Loucy (cell line): ENCODE measurements around the gene ACTN1.

Experiments
- H2AFZ ChIP-seq: fragments of 200-600 bp; sonication (generic); 2 replicates; pipeline ENCODE4 v1.6.0; 2016; ENCODE audit warnings: antibody characterized with exemption, mild to moderate bottlenecking, low read length, moderate library complexity
- H3F3A ChIP-seq: fragments of 200-600 bp; 2 replicates; pipeline ENCODE4 v1.6.0; 2016; ENCODE audit warnings: antibody characterized with exemption, low read depth, mild to moderate bottlenecking
- H3K27me3 ChIP-seq: fragments of 200-600 bp; sonication (generic); 2 replicates; pipeline ENCODE4 v1.6.1; 2014; ENCODE audit warnings: low read length, mild to moderate bottlenecking; ENCODE audit not compliant: insufficient read depth, poor library complexity, severe bottlenecking
- H3K36me3 ChIP-seq: fragments of 200-600 bp; sonication (generic); 2 replicates; pipeline ENCODE4 v1.6.1; 2016; ENCODE audit warnings: low read length; ENCODE audit not compliant: insufficient read depth
- H3K4me1 ChIP-seq: fragments of 200-600 bp; sonication (generic); 2 replicates; pipeline ENCODE4 v1.5.1; 2014; ENCODE audit warnings: low read length, mild to moderate bottlenecking; ENCODE audit not compliant: insufficient read depth, poor library complexity, severe bottlenecking
- H3K4me2 ChIP-seq: fragments of 200-600 bp; sonication (generic); 2 replicates; pipeline ENCODE4 v1.6.0; 2014; ENCODE audit warnings: antibody characterized with exemption, low read length, low read depth, mild to moderate bottlenecking; ENCODE audit not compliant: poor library complexity, severe bottlenecking
- H3K4me3 ChIP-seq: fragments of 200-600 bp; sonication (generic); 2 replicates; pipeline ENCODE4 v1.5.1; 2014; ENCODE audit warnings: low read length, mild to moderate bottlenecking, mixed read lengths; ENCODE audit not compliant: poor library complexity, severe bottlenecking
- H3K79me2 ChIP-seq: fragments of 200-600 bp; sonication (generic); 2 replicates; pipeline ENCODE4 v1.6.1; 2014; ENCODE audit warnings: low read length; ENCODE audit not compliant: insufficient read depth
- H3K9ac ChIP-seq: fragments of 200-600 bp; sonication (generic); 2 replicates; pipeline ENCODE4 v1.6.0; 2014; ENCODE audit warnings: mild to moderate bottlenecking, low read depth, low read length, moderate library complexity; ENCODE audit not compliant: poor library complexity, severe bottlenecking
- H3K9me2 ChIP-seq: fragments of 200-600 bp; sonication (generic); replicated peaks from 2 replicates; pipeline ENCODE4 v1.6.1; 2016; ENCODE audit warnings: low read depth, low read length, mixed read lengths
- H3K9me3 ChIP-seq: fragments of 200-600 bp; sonication (generic); 2 replicates; pipeline ENCODE4 v1.6.1; 2014; ENCODE audit warnings: mild to moderate bottlenecking, antibody characterized with exemption, low read length, low read depth; ENCODE audit not compliant: insufficient read depth
- H4K20me1 ChIP-seq: fragments of 200-600 bp; sonication (generic); 2 replicates; pipeline ENCODE4 v1.6.0; 2014; ENCODE audit warnings: antibody characterized with exemption, low read length, mild to moderate bottlenecking; ENCODE audit not compliant: insufficient read depth, poor library complexity, severe bottlenecking
- CTCF ChIP-seq: fragments of 200-600 bp; sonication (generic); conservative IDR thresholded peaks from 2 replicates; pipeline ENCODE4 v1.5.1; 2014; ENCODE audit warnings: mild to moderate bottlenecking, antibody characterized with exemption, low read length
- EZH2phosphoT487 ChIP-seq: fragments of 200-600 bp; IDR thresholded peaks from 2 replicates; pipeline ENCODE4 v1.6.1; 2018; ENCODE audit warnings: antibody characterized with exemption, mild to moderate bottlenecking, moderate library complexity, borderline replicate concordance

The ACTN1 gene

GRCh38 chr14:68935761-68936214 lies 43.3 kb downstream of the ACTN1 start:
- Histone ChIP-seq H2AFZ (no peak overlapping the region), H4K20me1 (peaks cover 50% of the 10 kb centered on the region), H3K4me1 (peaks cover 20% of the 10 kb centered on the region), H3K79me2 (peaks cover 95% of the 10 kb centered on the region), H3K4me3 (no peak overlapping the region), H3K9me3 (no peaks in the 10 kb centered on the region), H3K9ac (no peak overlapping the region), H3F3A (no peaks in the 10 kb centered on the region), H3K4me2 (no peak overlapping the region), H3K27me3 (no peaks in the 10 kb centered on the region), H3K36me3 (peaks cover 16% of the 10 kb centered on the region; the same call in 1 of the 2 replicates), H3K9me2 (no peaks in the 10 kb centered on the region)
- no peak for TF ChIP-seq CTCF
- TF ChIP-seq EZH2phosphoT487 = no peak

GRCh38 chr14:68934066-68934465 lies 45.0 kb downstream of the ACTN1 start:
- H3K4me2 ChIP-seq = no peak overlapping the region
- TF ChIP-seq EZH2phosphoT487 = no peak
- TF ChIP-seq CTCF = no peak
- no peaks in the 10 kb centered on the region for H3K27me3 ChIP-seq
- H3K36me3 ChIP-seq = peaks cover 16% of the 10 kb centered on the region; the same call in 1 of the 2 replicates
- peaks cover 95% of the 10 kb centered on the region for H3K79me2 ChIP-seq
- H3K9ac ChIP-seq = no peak overlapping the region
- no peaks in the 10 kb centered on the region for H3K9me2 ChIP-seq
- H3F3A ChIP-seq = no peaks in the 10 kb centered on the region
- peaks cover 17% of the 10 kb centered on the region for H3K4me1 ChIP-seq
- H3K9me3 ChIP-seq = no peaks in the 10 kb centered on the region
- H3K4me3 ChIP-seq = no peak overlapping the region
- peaks cover 42% of the 10 kb centered on the region for H4K20me1 ChIP-seq
- H2AFZ ChIP-seq = no peak overlapping the region

- H3K36me3 ChIP-seq = peaks cover 16% of the 10 kb centered on the region; the same call in 1 of the 2 replicates
- no peak overlapping the region for H2AFZ ChIP-seq
- TF ChIP-seq EZH2phosphoT487 = no peak
- TF ChIP-seq CTCF = no peak
- H3F3A ChIP-seq = no peaks in the 10 kb centered on the region
- no peak overlapping the region for H3K4me3 ChIP-seq
- no peaks in the 10 kb centered on the region for H3K9me3 ChIP-seq
- no peaks in the 10 kb centered on the region for H3K27me3 ChIP-seq
- H3K9me2 ChIP-seq = no peaks in the 10 kb centered on the region
- peaks cover 41% of the 10 kb centered on the region for H4K20me1 ChIP-seq
- no peak overlapping the region for H3K4me2 ChIP-seq
- peaks cover 95% of the 10 kb centered on the region for H3K79me2 ChIP-seq
- H3K9ac ChIP-seq = no peak overlapping the region
- peaks cover 4% of the 10 kb centered on the region for H3K4me1 ChIP-seq
Measured at GRCh38 chr14:68932686-68933085, 46.4 kb downstream of the ACTN1 start.
